Osteoblast (primary cell): ENCODE results near the gene TSPAN4. TPM values are rescaled to one million over a fixed set of nuclear protein-coding genes. Genes with fewer than 3 reads are reported as not detected.

Experiments used
- DNase-seq: peaks from one replicate; pipeline ENCODE4 v3.0.0; 2011; ENCODE audit warnings: low spot score, mixed read lengths; ENCODE audit not compliant: insufficient read length; ENCODE audit errors: missing footprints
- H2AFZ ChIP-seq: 2 replicates; pipeline ENCODE4 v1.6.0; 2011; ENCODE audit warnings: mild to moderate bottlenecking, low read length
- H3K27ac ChIP-seq: 2 replicates; pipeline ENCODE4 v1.5.1; 2011; ENCODE audit warnings: mild to moderate bottlenecking, low read depth, low read length, moderate library complexity
- H3K27me3 ChIP-seq: 2 replicates; pipeline ENCODE4 v1.6.0; 2012; ENCODE audit warnings: mild to moderate bottlenecking, control low read depth, inconsistent platforms, low read length, moderate library complexity; ENCODE audit not compliant: insufficient read depth
- H3K36me3 ChIP-seq: 2 replicates; pipeline ENCODE4 v1.5.1; 2011; ENCODE audit warnings: mild to moderate bottlenecking, low read length, control low read depth, moderate library complexity; ENCODE audit not compliant: insufficient read depth
- H3K4me1 ChIP-seq: 2 replicates; pipeline ENCODE4 v1.5.1; 2011; ENCODE audit warnings: mild to moderate bottlenecking, low read length, control low read depth, moderate library complexity; ENCODE audit not compliant: insufficient read depth
- H3K4me2 ChIP-seq: 2 replicates; pipeline ENCODE4 v1.6.0; 2011; ENCODE audit warnings: mild to moderate bottlenecking, low read length; ENCODE audit not compliant: insufficient read depth
- H3K4me3 ChIP-seq: fragments of 200-600 bp; sonication (generic); 3 replicates; pipeline ENCODE4 v1.5.1; 2012; ENCODE audit warnings: mild to moderate bottlenecking, low read length, inconsistent platforms; ENCODE audit not compliant: insufficient read depth
- H3K79me2 ChIP-seq: 2 replicates; pipeline ENCODE4 v1.6.0; 2012; ENCODE audit warnings: mild to moderate bottlenecking, low read length, control low read depth, inconsistent platforms; ENCODE audit not compliant: insufficient read depth
- H3K9me3 ChIP-seq: 2 replicates; pipeline ENCODE4 v1.5.1; 2011; ENCODE audit warnings: low read depth, low read length, control low read depth
- H4K20me1 ChIP-seq: 2 replicates; pipeline ENCODE4 v1.6.0; 2012; ENCODE audit warnings: mild to moderate bottlenecking, low read length, control low read depth; ENCODE audit not compliant: insufficient read depth
- total RNA-seq: library from RNA; depleted of rRNA; stranded (reverse); fragments of >200 nt; gene quantifications from 2 replicates; pipeline ENCODE4 v1.2.3, GENCODE V29; 2012
- TF ChIP-seq, protein P1 (sequence below): IDR thresholded peaks from 2 replicates; pipeline ENCODE4 v1.5.1; 2011; ENCODE audit warnings: mild to moderate bottlenecking, low read depth, low read length, moderate library complexity; ENCODE audit errors: extremely low read depth

The TSPAN4 gene
- total RNA-seq, 1 donor = 168 TPM

DNA sequence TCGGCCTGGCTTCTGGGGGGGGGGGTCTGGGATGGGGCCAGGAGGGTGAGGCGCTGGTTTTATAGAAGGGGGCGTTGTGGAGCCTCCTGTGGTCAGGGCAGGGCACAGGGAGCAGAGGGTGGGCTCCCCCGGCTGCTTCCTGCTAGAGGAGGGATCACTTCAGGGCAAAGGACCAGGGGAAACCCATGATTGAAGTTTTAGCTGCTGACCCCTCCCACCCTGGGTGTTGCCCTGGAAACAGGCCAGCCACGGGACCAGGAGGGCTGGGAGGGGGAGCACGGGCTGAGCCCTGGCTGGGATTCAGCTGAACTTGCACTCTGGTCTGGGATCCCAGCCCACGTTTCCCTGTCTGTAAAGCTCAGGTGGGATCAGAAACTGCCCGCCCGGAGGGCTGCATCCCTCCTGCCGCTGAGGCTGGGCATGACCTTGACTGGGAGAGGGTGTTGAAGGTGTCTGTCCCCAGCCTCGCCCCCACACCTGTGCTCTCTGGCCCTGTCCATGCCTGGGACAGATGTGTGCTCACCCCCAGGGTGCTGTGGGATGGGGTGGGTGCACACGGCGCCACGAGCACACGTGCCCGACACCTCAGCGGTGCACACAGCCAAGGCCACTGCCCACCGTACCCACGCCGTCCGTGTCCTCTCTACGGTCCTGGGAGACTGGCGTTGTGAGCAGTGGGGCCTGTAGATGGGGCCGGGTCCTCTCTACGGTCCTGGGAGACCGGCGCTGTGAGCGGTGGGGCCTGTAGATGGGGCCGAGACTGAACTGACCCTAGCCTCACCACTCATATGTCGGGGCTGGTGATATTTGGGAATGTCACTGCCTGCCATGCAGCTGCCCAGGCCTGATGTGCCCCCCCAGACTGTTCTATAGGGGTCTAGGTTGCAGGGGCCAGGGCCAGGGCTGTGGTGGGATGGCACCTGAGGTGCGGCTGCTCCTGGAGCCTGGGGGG lies 2.3 kb downstream of the TSPAN4 start:
- peaks cover 37% of the 10 kb centered on the region for H3K4me1 ChIP-seq
- H3K4me3 ChIP-seq = peak overlapping the region; percentile 97
- no peak overlapping the region for H2AFZ ChIP-seq
- H4K20me1 ChIP-seq = peaks cover 44% of the 10 kb centered on the region
- H3K4me2 ChIP-seq = peak overlapping the region; percentile 96
- DNase-seq = peak; percentile 98
- peak overlapping the region; percentile 88 for H3K27ac ChIP-seq
- H3K79me2 ChIP-seq = peaks cover 82% of the 10 kb centered on the region
- H3K27me3 ChIP-seq = no peaks in the 10 kb centered on the region
- H3K36me3 ChIP-seq = peaks cover 14% of the 10 kb centered on the region
- TF ChIP-seq, protein P1, sequence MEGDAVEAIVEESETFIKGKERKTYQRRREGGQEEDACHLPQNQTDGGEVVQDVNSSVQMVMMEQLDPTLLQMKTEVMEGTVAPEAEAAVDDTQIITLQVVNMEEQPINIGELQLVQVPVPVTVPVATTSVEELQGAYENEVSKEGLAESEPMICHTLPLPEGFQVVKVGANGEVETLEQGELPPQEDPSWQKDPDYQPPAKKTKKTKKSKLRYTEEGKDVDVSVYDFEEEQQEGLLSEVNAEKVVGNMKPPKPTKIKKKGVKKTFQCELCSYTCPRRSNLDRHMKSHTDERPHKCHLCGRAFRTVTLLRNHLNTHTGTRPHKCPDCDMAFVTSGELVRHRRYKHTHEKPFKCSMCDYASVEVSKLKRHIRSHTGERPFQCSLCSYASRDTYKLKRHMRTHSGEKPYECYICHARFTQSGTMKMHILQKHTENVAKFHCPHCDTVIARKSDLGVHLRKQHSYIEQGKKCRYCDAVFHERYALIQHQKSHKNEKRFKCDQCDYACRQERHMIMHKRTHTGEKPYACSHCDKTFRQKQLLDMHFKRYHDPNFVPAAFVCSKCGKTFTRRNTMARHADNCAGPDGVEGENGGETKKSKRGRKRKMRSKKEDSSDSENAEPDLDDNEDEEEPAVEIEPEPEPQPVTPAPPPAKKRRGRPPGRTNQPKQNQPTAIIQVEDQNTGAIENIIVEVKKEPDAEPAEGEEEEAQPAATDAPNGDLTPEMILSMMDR = no peak
- no peaks in the 10 kb centered on the region for H3K9me3 ChIP-seq

DNA sequence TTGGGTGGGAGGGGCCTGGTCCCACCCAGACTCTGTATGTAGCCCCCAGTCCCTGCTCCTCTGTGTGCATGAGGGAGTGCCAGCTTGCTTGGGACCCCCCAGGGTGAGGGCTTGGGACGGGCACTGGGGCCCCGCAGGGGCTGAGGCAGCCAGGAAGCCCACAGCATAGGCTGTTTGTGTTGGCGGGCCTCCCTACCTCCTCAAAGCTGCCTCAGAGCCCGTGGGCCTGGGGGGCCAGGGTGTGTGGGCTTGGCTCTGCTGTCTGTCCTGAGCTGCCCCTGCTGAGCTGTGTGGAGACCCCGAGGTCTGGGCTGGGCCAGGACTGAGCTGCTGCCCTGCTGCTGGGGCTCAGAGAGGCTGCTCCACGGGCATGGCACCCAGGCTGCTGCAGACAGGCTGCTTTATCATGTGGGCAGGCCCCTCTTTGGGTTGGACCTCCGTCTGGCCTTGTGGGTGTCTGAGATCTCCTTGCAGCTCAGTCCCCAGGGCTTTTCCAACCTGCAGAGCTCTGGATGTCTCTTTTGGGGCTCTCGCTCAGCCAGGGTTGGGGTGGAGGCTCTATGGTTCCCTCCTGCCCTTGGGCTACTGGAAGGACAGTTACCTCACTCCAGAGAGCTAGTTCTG lies 3.3 kb downstream of the TSPAN4 start:
- Histone ChIP-seq H2AFZ (no peak overlapping the region), H3K79me2 (peaks cover 82% of the 10 kb centered on the region), H4K20me1 (peaks cover 41% of the 10 kb centered on the region)

DNA sequence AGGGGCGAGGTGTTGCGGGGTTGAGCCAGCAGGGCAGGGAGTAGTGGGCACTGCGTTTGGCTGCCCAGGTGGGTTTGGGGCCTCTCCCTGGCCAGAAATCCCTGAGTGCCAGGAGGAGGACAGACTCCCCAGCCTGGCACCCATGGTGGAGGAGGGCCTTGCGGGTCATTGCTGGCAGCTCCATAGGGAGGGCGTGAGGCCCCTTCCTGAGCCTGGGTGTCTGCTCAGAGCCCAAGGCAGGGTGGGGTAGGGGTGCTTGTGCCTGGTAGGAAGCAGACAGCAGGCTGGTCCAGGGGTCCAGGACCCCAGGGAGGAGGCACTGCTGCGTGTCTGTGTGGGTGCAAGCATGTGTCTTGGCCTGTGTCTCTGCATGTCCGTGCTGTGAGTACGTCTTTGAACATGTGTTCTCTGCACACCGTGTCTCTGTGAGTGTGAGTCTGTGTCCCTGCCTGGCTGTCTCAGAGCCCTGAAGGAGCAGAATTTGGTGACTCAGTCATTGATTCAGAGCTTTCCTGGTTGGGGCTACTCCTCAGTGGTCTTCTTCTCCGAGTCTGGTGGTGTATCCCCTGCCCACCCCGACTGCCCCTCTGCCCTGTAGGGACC lies 3.9 kb downstream of the TSPAN4 start:
- DNase-seq = peak; percentile 97
- no peak overlapping the region for H2AFZ ChIP-seq
- H3K36me3 ChIP-seq = peaks cover 6% of the 10 kb centered on the region
- TF ChIP-seq, protein P1 = no peak
- peaks cover 42% of the 10 kb centered on the region for H4K20me1 ChIP-seq
- peak overlapping the region; percentile 96 for H3K4me2 ChIP-seq
- H3K27me3 ChIP-seq = no peaks in the 10 kb centered on the region
- H3K4me1 ChIP-seq = peaks cover 27% of the 10 kb centered on the region
- peak overlapping the region; percentile 88 for H3K27ac ChIP-seq
- peak overlapping the region; percentile 97 for H3K4me3 ChIP-seq
- H3K79me2 ChIP-seq = peaks cover 82% of the 10 kb centered on the region
- no peaks in the 10 kb centered on the region for H3K9me3 ChIP-seq

More for the DNA sequence above, 3.3 kb downstream of the TSPAN4 start:
- Histone ChIP-seq H3K9me3 (no peaks in the 10 kb centered on the region), H3K4me3 (peak overlapping the region; percentile 97), H3K4me2 (peak overlapping the region; percentile 96), H3K4me1 (peaks cover 29% of the 10 kb centered on the region), H3K27me3 (no peaks in the 10 kb centered on the region), H3K36me3 (peaks cover 9% of the 10 kb centered on the region), H3K27ac (peak overlapping the region; percentile 88)
- TF ChIP-seq, protein P1 = no peak
- peak; percentile 97 for DNase-seq
